NCI-H2196 (cell line): ENCODE measurements around the gene ACTN2.

Source experiments
- DNase-seq: peaks from one replicate; lab custom pipeline; 2025; ENCODE audit not compliant: unreplicated experiment; lab: John Stamatoyannopoulos, UW

Gene ACTN2

GRCh38 chr1:236765831-236766230 lies 79.5 kb downstream of the ACTN2 start:
- no peak for DNase-seq

DNA sequence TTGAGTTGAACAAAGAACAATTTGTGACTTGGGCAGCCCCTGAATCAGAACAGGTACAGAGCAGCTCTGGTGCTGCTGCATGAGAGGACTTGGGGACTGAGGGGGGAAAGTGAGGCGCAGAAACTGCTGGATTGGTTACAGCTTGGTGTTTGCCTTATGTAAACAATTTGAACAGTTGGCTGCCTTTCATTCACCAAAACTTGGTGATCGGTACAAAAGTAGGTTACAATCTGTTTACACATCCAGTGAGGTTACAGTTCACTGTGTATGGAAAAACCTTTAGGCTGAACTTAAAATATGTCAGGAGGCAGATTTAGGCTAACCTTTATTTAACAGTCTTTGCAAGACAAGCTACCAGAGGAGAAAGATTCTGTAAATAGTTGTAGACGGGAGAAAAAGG lies 80.2 kb downstream of the ACTN2 start:
- no peak for DNase-seq

DNA sequence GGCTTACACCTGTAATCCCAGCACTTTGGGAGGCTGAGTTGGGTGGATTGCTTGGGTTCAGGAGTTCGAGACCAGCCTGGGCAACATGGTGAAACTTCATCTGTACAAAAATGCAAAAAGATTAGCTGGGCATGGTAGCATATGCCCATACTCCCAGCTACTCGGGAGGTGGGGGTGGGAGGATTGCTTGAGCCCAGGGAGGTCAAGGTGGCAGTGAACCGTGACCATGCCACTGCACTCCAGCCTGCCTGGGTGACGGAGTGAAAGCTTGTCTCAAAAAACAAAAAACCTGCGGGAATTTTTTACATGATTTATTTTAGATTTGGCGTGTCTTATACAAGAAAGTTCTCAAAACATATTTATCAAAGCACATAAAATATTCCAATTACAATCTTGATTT lies 81.0 kb downstream of the ACTN2 start:
- no peak for DNase-seq

DNA sequence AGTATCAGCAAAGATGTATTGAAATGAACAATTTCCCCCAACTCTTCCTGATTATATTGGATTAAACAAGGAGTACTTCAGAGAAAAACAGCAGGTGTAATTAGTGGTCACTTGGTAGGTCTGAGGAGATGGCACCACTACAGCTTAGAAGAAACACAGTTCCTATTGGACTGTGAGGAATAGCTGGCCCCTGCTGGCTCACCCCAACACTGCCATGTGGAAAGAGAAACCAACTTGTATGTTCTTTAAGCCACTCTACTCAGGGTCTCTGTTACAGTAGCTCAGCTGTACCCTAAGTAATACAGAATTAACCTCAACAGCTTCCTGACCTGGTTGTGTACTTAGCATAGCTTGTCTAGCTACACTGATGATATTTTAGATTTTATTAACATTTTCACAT lies 82.3 kb downstream of the ACTN2 start:
- no peak for DNase-seq

DNA sequence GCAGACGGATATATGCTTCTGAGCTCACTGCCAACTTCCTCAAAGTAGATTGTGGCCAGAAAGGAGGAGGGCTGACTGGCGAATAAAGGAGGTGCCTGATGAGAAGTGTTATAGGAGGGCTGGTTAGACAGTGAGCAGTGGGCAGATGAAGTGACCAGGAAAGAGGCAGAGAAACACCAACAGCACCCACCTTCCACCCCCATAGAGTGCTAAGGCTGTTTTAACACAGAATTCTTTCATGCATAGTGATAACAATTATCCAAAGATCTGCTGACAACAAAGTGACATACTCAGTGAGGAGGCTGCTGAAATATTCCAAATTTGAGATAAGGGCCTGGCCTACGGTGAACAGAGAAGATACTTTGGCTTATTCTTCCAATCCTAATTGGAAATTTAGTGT lies 87.6 kb downstream of the ACTN2 start:
- no peak for DNase-seq

DNA sequence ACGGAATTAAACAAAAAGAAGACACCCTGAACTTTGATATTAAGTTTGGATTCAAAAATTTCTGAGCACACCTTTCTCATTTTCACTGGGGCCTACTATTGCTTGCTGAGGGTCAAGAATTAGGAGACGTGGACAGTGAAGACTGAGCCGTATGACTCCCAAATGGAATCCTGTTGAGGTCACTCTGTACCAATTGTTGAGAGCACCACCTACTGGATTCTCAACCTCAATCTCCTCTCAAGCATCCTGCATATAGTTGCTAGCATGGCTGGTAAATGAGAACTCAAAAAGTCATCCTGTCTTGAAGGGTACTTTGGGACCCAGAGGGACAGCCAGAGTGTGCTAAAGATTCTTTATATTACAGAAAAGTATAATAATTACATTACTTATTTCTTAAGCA lies 88.6 kb downstream of the ACTN2 start:
- no peak for DNase-seq

- DNase-seq, result no peak
Observed at GRCh38 chr1:236779312-236779711, 93.0 kb downstream of the ACTN2 start.

GRCh38 chr1:236785477-236785876 lies 99.2 kb downstream of the ACTN2 start:
- DNase-seq, result no peak

- DNase-seq, result no peak
Observed at GRCh38 chr1:236786453-236786852, 100.2 kb downstream of the ACTN2 start.

DNA sequence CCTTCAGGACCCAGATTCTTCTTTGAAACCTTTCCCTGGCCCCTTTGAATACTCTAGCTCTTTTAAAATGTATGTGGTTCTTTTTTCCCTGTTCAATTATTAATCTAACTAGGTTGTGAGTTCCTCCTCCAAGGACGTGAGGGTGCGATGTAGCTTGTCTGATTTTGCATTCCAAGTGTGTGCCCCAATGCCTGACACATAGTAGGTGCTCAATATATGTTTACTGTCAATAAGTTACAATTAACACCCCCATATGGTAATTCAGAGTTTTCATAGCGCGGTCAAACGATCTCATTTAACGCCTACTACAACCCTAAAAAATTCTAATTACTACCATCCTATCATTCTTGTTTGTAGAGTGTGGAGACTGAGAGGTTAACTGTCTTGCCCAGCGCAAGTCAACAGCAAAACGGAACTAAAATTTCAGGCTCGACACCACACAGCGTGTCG lies 108.3 kb downstream of the ACTN2 start:
- no peak for DNase-seq

DNA sequence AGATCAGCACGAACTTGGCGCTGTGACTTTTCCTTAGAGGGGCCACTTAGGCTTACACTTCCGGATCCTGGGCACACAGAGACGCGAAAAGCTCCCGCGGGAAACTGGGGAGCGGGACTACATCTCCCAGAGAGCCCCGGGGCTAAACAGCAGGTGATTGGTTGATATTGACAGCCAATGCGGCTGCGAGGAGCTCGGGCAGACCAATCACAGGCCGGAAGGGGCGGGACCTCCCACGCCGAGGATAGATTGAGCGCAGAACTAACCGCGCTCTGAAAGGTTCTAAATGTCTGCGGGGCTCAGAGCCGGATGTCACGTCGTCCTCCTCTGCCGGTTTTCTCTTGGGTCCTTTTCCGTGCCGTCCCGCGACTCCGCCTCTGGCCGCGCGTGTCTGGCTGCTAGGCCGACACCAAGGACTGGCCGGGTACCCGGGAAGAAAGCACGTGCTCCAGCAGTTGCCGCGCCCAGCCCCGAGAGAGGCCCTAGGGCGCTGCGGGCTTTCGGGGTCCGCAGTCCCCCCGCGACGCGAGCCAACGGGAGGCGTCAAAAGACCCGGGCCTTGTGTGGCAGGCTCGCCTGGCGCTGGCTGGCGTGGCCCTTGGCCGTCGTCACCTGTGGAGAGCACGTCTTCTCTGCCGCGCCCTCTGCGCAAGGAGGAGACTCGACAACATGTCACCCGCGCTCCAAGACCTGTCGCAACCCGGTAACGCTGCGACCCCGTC lies 108.9 kb downstream of the ACTN2 start, which contains the start of gene MTR:
Gene MTR, plus strand, starts transcription at position 258 of the 722 bp plus-strand sequence. Its CDS starts 412 bp downstream, at position 670.
- DNase-seq, result peak; percentile 89

- DNase-seq, result no peak
Observed at GRCh38 chr1:236795757-236796667, 109.7 kb downstream of the ACTN2 start.

DNA sequence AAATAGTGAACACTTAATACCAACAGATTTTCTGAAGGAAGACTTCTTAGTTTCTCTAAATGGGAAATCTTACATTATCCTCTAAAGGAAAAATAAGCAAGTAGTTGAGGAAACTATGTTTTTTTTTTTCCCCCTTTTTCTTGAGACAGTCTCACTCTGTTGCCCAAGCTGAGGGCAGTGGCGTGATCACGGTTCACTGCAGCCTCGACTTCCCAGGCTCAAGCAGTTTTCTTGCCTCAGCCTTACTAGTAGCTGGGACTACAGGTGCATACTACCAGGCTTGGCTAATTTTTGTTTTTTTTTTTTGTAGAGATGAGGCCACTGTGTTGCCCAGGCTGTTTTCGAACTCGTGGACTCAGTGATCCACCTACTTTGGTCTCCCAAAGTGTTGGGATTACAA lies 112.7 kb downstream of the ACTN2 start:
- no peak for DNase-seq

GRCh38 chr1:236800002-236800620 lies 113.8 kb downstream of the ACTN2 start:
- no peak for DNase-seq

- no peak for DNase-seq
Observed at GRCh38 chr1:236800623-236801022, 114.3 kb downstream of the ACTN2 start.

GRCh38 chr1:236802264-236802663 lies 116.0 kb downstream of the ACTN2 start:
- DNase-seq, result no peak

GRCh38 chr1:236806634-236807033 lies 120.3 kb downstream of the ACTN2 start:
- no peak for DNase-seq

GRCh38 chr1:236808005-236808404 lies 121.7 kb downstream of the ACTN2 start:
- no peak for DNase-seq

GRCh38 chr1:236808564-236809130 lies 122.3 kb downstream of the ACTN2 start:
- DNase-seq, result no peak

- DNase-seq, result no peak
Observed at GRCh38 chr1:236809148-236809547, 122.8 kb downstream of the ACTN2 start.

DNA sequence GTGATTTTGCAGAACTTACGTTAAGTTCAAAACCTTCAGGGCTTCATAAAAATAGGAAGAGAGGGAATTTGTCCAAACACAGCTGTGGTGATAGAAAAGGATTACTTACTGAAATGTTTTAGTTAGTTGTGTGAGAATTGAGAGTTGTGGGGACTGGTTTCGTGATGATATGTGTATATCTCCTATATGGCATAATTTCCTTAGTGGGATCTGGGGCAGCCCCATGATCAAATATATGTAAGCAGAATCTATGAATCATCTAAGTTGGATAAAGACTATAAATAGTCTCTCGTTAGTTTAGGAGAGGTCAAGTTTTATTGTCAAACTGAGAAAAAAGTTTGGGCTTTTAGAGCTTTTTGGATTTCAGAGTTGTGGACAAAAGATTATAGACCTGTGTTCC lies 123.7 kb downstream of the ACTN2 start:
- no peak for DNase-seq
